ENCODE data around the gene SENP5. TPM values are rescaled to one million over a fixed set of nuclear protein-coding genes. Genes with fewer than 3 reads are reported as not detected.
A peak's percentile ranks its signal among the peaks of the same experiment; 100 is the strongest.

Gene SENP5
- total RNA-seq, 1 experiment from 2014 or later, result 30.4 TPM

- no peak within 1 kb of the TSS for H2BK120ac ChIP-seq (ENCODE audit: low read depth, low read length, poor library complexity, severe bottlenecking)
- H2BK15ac ChIP-seq (ENCODE audit: low read depth, low read length), result no peak within 1 kb of the TSS
- no peaks in the 10 kb centered on the region for H4K20me1 ChIP-seq (ENCODE audit: control insufficient read depth, insufficient read depth, insufficient read length)
- Mint-ChIP-seq H3K9me3 (no peaks in the 10 kb centered on the region; a peak in 1 of 5 replicates), H3K4me3 (peak within 1 kb of the TSS; percentile 97), H3K4me1 (peaks cover 21 to 34% of the 10 kb centered on the region in 2 experiments), H3K36me3 (ENCODE audit: insufficient read depth in 1 of 3, low read depth in 3 of 3) (peaks cover 22 to 40% (median 26%) of the 10 kb centered on the region in 3 experiments; a peak in 6 of 7 replicates), H3K27ac (peak within 1 kb of the TSS; percentile 97 to 99 (median 99)), H3K27me3 (ENCODE audit: low read depth) (peaks cover 2% of the 10 kb centered on the region; the same call in 1 of the 2 replicates)
- no peak within 1 kb of the TSS for H3K4ac ChIP-seq (ENCODE audit: low read depth, low read length)
- peak within 1 kb of the TSS; percentile 87 for H3K9ac ChIP-seq (ENCODE audit: extremely low read depth, insufficient read length, low read length)
- H2AFZ ChIP-seq (ENCODE audit: low read length), result no peak within 1 kb of the TSS
- H3K56ac ChIP-seq (ENCODE audit: insufficient read length, low read depth, low read length), result no peak within 1 kb of the TSS
- H2BK5ac ChIP-seq (ENCODE audit: insufficient read length, low read length), result no peak within 1 kb of the TSS
- H3K23ac ChIP-seq (ENCODE audit: insufficient read length, low read depth, low read length), result peak within 1 kb of the TSS; percentile 93
- H2AK5ac ChIP-seq (ENCODE audit: insufficient read length, low read length), result no peak within 1 kb of the TSS
- no peak within 1 kb of the TSS for H3T11ph ChIP-seq (ENCODE audit: low read length)
- H3K14ac ChIP-seq (ENCODE audit: insufficient read depth, low read length), result peak within 1 kb of the TSS; percentile 91
- H3K79me2 ChIP-seq (ENCODE audit: insufficient read depth, low read length), result peaks cover 18% of the 10 kb centered on the region; the same call in 1 of the 2 replicates
- peak; percentile 98 for DNase-seq
- peaks cover 5% of the 10 kb centered on the region for H3K79me1 ChIP-seq (ENCODE audit: insufficient read depth, low read depth, low read length, poor library complexity, severe bottlenecking)
- H3K4me2 ChIP-seq (ENCODE audit: insufficient read depth, insufficient read length, low read length), result peak within 1 kb of the TSS; percentile 100
- peaks cover 3% of the 10 kb centered on the region; the same call in 1 of the 2 replicates for H3K4me1 ChIP-seq (ENCODE audit: insufficient read depth, low read length)
- H3K27me3 ChIP-seq (ENCODE audit: insufficient read depth, low read length), result no peaks in the 10 kb centered on the region
- TF ChIP-seq CTCF (conservative IDR thresholded peaks at IDR 0.05), result peak; percentile 70
- H3K23me2 ChIP-seq (ENCODE audit: insufficient read length, low read depth, low read length, poor library complexity, severe bottlenecking), result peaks cover 8% of the 10 kb centered on the region
- WGBS (ENCODE audit: extremely low coverage, insufficient read length, low lambda C conversion rate), result no CpG with 5 or more reads among the region's 77 CpGs
- H4K8ac ChIP-seq (replicated peaks; ENCODE audit: insufficient read length, low read depth, low read length), result no peak within 1 kb of the TSS
- no peak within 1 kb of the TSS for H2BK20ac ChIP-seq (ENCODE audit: low read depth, low read length, poor library complexity, severe bottlenecking)
- H4K5ac ChIP-seq (ENCODE audit: insufficient read length, low read depth, low read length), result no peak within 1 kb of the TSS
- H3K18ac ChIP-seq (ENCODE audit: insufficient read length, low read depth, low read length), result peak within 1 kb of the TSS; percentile 87
- no peaks in the 10 kb centered on the region for H3K9me3 ChIP-seq (ENCODE audit: control insufficient read depth, low read depth, low read length)
- H3K27ac ChIP-seq (ENCODE audit: insufficient read length, low read depth, low read length), result peak within 1 kb of the TSS; percentile 37
- no peak within 1 kb of the TSS for H4K91ac ChIP-seq (ENCODE audit: insufficient read length, low read depth, low read length)
- no peak within 1 kb of the TSS for H2BK12ac ChIP-seq (ENCODE audit: insufficient read length, low read depth, low read length)
Measured at GRCh38 chr3:196942226-196942914, 74.7 kb downstream of the SENP5 start, which contains the start of gene NCBP2. Gene NCBP2 (minus strand): TSS chr3:196942528. CDS start chr3:196942503, 25 bp downstream.

All from H9 (cell line).